Brain microvascular endothelial cell (primary cell): Measurements from ENCODE around the gene CRIP3.

ENCODE experiments used
- DNase-seq: peaks from one replicate; pipeline ENCODE4 v3.0.0-alpha.2; 2020
- H3K27ac ChIP-seq: fragments of 250-450 bp; sonication (Bioruptor Pico); 2 replicates; pipeline ENCODE4 v1.5.1; 2020; ENCODE audit warnings: mild to moderate bottlenecking, moderate library complexity
- H3K27me3 ChIP-seq: fragments of 250-450 bp; sonication (Bioruptor Pico); replicated peaks from 2 replicates; pipeline ENCODE4 v1.5.1; 2020; ENCODE audit warnings: mild to moderate bottlenecking
- H3K36me3 ChIP-seq: fragments of 250-450 bp; sonication (Bioruptor Pico); replicated peaks from 2 replicates; pipeline ENCODE4 v1.5.1; 2020; ENCODE audit warnings: mild to moderate bottlenecking
- H3K4me3 ChIP-seq: 2 replicates; pipeline ENCODE4 v1.5.1; 2011; ENCODE audit warnings: low read depth, mild to moderate bottlenecking, control low read depth, low read length, moderate library complexity
- CTCF ChIP-seq: IDR thresholded peaks from 2 replicates; pipeline ENCODE4 v1.5.1; 2011; ENCODE audit warnings: low read depth, mild to moderate bottlenecking, moderate library complexity, low read length, control low read depth, inconsistent platforms; ENCODE audit errors: missing control alignments
- in situ Hi-C: cut with HindIII; loops from 2 replicates; pipeline ENCODE4 v1.10.0; 2017; ENCODE audit warnings: low sequenced_read_pairs, low pct_ligation_motif_present

Gene CRIP3

GRCh38 chr6:43298565-43299337, 9.9 kb downstream of the CRIP3 start:
- in situ Hi-C loops, result no loop called here
- no peak for DNase-seq
- peaks cover 7% of the 10 kb centered on the region for H3K27me3 ChIP-seq
- no peak overlapping the region for H3K4me3 ChIP-seq
- no peak overlapping the region for H3K27ac ChIP-seq
- H3K36me3 ChIP-seq, result no peaks in the 10 kb centered on the region
- no peak for TF ChIP-seq CTCF

- in situ Hi-C loops, result no loop called here
- H3K27ac ChIP-seq, result no peak within 1 kb of the TSS
- DNase-seq, result no peak
- H3K27me3 ChIP-seq, result peaks cover 7% of the 10 kb centered on the region
- no peaks in the 10 kb centered on the region for H3K36me3 ChIP-seq
- no peak for TF ChIP-seq CTCF
- no peak within 1 kb of the TSS for H3K4me3 ChIP-seq
These were observed 10.7 kb downstream of the CRIP3 start, which contains the start of gene SLC22A7 for GRCh38 chr6:43297644-43298564. SLC22A7 (plus strand) TSS chr6:43298260; CDS start chr6:43298359, 99 bp downstream.

GRCh38 chr6:43296780-43297497, 11.7 kb downstream of the CRIP3 start:
- peaks cover 7% of the 10 kb centered on the region for H3K27me3 ChIP-seq
- no peak overlapping the region for H3K4me3 ChIP-seq
- no peak for TF ChIP-seq CTCF
- in situ Hi-C loops, result no loop called here
- H3K36me3 ChIP-seq, result no peaks in the 10 kb centered on the region
- H3K27ac ChIP-seq, result no peak overlapping the region
- no peak for DNase-seq

GRCh38 chr6:43295456-43295855, 13.2 kb downstream of the CRIP3 start:
- Histone ChIP-seq H3K36me3 (no peaks in the 10 kb centered on the region), H3K4me3 (no peak overlapping the region), H3K27me3 (peaks cover 7% of the 10 kb centered on the region), H3K27ac (no peak overlapping the region)
- no peak for DNase-seq
- TF ChIP-seq CTCF, result no peak
- in situ Hi-C loops, result no loop called here

GRCh38 chr6:43294536-43294935, 14.1 kb downstream of the CRIP3 start:
- Histone ChIP-seq H3K27me3 (peaks cover 4% of the 10 kb centered on the region), H3K36me3 (no peaks in the 10 kb centered on the region), H3K4me3 (no peak overlapping the region), H3K27ac (no peak overlapping the region)
- in situ Hi-C loops, result no loop called here
- TF ChIP-seq CTCF, result no peak
- DNase-seq, result no peak
